PFSK-1 (cell line): ENCODE data around the gene AGBL3.

Experiments used
- POLR2AphosphoS5 ChIP-seq: IDR thresholded peaks from 2 replicates; pipeline ENCODE4 v1.6.1; 2012; ENCODE audit warnings: low read depth, mild to moderate bottlenecking, control low read depth, low read length, moderate library complexity
- SIN3A ChIP-seq: IDR thresholded peaks from 2 replicates; pipeline ENCODE4 v1.6.1; 2012; ENCODE audit warnings: mild to moderate bottlenecking, low read length, moderate library complexity, borderline replicate concordance; ENCODE audit not compliant: insufficient read depth
- TF ChIP-seq, protein P1 (sequence below), 2 experiments: IDR thresholded peaks; 2 replicates each; pipeline versions ENCODE4 v1.6.1 to v1.8.0; 2011 to 2012; ENCODE audit warnings: low read depth in 2 of 2, low read length in 2 of 2, control low read depth in 1 of 2, inconsistent platforms in 1 of 2, mild to moderate bottlenecking in 1 of 2, moderate library complexity in 1 of 2; ENCODE audit not compliant: insufficient read depth in 1 of 2

DNA sequence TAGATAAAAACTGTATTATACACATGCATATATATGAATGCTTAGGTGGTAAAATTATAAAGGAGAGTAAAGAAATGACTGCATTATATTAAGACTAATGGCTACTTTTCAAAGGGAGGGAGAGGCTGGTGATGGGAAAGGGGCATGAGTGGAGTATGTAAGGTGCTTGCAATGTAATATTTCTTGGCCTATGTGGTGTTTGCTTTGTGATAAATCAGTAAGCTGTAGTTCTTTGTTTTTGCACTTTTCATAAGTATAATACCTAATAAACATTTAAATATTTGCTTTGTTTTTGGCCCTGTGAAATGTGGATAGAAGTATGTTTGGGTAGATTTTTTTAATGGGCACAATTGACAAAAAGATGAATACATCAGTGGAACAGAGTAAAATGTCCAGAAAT is 25.9 kb downstream of the AGBL3 start:
- TF ChIP-seq SIN3A = no peak
- TF ChIP-seq POLR2AphosphoS5 = no peak
- TF ChIP-seq, protein P1, sequence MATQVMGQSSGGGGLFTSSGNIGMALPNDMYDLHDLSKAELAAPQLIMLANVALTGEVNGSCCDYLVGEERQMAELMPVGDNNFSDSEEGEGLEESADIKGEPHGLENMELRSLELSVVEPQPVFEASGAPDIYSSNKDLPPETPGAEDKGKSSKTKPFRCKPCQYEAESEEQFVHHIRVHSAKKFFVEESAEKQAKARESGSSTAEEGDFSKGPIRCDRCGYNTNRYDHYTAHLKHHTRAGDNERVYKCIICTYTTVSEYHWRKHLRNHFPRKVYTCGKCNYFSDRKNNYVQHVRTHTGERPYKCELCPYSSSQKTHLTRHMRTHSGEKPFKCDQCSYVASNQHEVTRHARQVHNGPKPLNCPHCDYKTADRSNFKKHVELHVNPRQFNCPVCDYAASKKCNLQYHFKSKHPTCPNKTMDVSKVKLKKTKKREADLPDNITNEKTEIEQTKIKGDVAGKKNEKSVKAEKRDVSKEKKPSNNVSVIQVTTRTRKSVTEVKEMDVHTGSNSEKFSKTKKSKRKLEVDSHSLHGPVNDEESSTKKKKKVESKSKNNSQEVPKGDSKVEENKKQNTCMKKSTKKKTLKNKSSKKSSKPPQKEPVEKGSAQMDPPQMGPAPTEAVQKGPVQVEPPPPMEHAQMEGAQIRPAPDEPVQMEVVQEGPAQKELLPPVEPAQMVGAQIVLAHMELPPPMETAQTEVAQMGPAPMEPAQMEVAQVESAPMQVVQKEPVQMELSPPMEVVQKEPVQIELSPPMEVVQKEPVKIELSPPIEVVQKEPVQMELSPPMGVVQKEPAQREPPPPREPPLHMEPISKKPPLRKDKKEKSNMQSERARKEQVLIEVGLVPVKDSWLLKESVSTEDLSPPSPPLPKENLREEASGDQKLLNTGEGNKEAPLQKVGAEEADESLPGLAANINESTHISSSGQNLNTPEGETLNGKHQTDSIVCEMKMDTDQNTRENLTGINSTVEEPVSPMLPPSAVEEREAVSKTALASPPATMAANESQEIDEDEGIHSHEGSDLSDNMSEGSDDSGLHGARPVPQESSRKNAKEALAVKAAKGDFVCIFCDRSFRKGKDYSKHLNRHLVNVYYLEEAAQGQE (IDR thresholded peaks at IDR 0.05; ENCODE audit: insufficient read depth in 1 of 2, low read depth in 2 of 2, low read length in 2 of 2) = no peak
